SK-N-MC (cell line): Measurements from ENCODE around the gene VAMP5.
"Not testable (repeated sequence)": the region's sequence is repeated elsewhere in the genome, so short reads cannot be mapped to it uniquely, and the experiment has no call there.

ENCODE experiments used
- EZH2 ChIP-seq: fragments of 200-600 bp; sonication (generic); IDR thresholded peaks from one replicate; pipeline ENCODE4 v1.6.1; 2017; ENCODE audit warnings: antibody characterized with exemption
- POLR2AphosphoS5 ChIP-seq: IDR thresholded peaks from 2 replicates; pipeline ENCODE4 v1.6.1; 2012; ENCODE audit warnings: mild to moderate bottlenecking, low read depth, low read length, borderline replicate concordance

DNA sequence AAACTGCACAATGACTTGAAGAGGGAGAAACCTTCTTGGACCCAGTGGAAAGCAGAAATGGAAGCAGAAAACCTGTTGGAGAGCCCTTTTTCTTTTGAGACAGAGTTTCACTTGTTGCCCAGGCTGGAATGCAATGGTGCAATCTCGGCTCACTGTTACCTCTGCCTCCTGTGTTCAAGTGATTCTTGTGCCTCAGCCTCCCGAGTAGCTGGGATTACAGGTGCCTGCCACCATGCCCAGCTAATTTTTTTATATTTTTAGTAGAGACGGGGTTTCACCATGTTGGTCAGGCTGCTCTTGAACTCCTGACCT is 19.9 kb downstream of the VAMP5 start:
- not testable (repeated sequence) for TF ChIP-seq EZH2, POLR2AphosphoS5
